GM21447 (cell line): ENCODE results near the gene BCAN.
A peak's percentile ranks its signal among the peaks of the same experiment; 100 is the strongest.

Experiments used
- ATAC-seq: cut with Tn5 transposase; IDR thresholded peaks from one replicate; pipeline ENCODE4 v1.9.1; 2021; ENCODE audit not compliant: unreplicated experiment

The BCAN gene

DNA sequence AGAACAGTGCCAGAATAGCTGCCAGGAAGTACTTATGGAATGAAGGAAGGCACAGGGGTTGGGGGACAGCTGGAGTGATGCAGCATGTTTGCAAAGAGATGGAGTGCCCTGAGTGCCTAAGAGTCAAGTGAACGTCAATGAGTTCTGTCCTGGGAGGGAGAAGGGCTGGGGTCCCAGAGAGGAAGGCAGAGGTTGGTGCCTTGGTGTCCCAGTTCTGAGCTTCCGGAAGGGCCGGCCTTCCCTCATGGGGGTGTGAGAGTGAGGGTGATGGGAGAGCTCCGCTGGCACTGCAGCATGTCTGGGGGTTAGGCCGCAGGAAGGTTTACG lies 17.7 kb downstream of the BCAN start:
- ATAC-seq: no peak

DNA sequence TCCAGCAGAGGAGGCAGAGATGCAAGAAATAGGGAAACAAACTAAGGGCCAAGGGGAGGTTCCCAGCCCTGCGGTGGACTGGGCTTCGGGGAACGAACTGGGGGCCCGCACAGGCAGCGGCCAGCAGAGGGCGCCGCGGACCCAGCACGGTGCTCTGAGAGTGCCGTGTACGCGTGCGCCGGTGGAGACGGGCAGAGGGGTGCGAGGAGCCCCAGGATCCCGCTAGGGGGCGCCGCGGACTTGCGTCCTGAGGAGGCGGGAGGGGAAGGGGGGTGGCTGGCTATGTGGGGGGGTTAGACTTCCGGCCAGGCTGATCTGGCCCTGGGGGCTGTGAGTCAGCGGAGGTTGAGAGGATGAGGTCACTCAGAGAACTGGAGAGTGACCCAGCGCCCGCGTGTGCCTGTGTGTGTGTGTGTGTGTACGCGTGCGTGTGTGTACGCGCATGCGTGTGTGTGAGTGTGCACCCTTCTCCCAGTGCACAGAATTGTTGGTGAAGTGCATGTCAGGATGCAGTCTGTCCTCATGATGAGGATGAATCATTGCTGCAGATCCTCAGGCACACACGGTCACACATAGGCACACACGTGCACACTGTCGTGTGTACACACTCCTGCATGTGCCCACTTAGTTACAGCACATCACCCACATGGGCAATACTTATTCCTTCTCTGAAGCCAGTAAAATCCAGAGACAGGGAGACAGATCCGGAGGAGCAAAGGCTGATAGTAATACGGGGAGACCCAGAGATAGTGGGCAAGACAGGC lies 18.3 kb downstream of the BCAN start:
- peak; percentile 65 for ATAC-seq

DNA sequence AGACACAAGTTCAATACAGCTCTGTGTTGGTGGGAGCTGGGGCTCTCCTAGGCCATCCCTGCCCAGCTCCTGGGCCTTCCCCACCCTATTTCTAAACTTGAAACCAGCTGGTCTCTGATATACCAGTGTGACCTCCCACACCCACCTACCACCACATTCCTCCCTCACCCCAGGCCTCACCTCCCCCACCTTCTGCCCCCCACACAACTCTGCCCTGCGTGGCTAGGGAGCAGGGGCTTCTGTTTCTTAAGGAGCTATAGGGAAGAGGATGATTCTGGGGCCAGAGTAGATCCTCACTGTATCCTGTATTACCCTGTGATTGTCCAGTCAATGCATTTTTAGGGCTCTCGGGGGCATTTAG lies 18.8 kb downstream of the BCAN start:
- ATAC-seq: no peak

DNA sequence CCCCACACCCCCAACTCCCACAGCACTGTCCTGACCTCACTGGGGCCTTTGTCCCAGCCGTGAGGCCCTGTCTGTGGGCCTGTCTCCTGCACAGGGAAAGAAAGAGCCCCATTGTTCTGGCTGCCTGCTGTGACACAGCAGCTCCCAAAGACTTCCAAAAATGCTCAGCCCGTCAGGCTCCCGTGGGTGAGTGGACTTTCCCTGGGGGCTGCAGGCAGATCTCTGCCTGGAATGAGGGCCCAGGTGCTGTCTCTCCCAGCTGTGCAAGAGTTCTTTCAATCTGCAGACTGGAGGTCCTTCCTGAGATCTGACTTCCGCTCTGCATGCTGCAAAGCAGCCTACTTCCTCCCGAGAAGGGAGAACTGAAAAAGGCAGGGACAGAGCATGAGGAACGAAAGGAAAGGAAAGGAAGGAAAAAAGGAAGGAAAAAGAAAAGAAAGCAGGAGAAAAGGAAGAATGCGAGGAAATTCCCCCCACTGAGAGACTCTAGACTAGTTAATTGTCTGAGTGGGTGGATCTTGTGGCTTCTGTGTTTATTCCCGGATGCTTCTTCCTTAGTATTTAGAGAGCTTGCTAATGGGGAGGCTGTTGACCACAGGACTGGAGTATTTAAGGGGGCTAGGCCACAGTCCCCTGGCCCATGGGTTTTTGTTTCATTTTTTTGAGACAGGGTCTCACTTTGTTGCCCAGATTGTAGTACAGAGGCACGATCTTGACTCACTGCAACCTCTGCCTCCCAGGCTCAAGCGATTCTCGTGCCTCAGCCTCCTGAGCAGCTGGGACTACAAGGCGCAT lies 20.3 kb downstream of the BCAN start:
- no peak for ATAC-seq

DNA sequence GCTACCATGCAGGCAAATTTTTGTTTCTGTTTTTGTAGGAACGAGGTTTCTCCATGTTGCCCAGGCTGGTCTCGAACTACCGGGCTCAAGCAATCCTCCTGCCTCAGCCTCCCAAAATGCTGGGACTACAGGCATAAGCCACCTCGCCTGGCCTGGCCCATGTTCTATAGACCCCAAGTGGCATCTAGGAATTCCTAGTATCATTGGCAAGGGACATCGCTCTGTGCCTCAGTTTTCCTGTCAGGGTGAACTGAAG lies 20.8 kb downstream of the BCAN start:
- ATAC-seq: no peak

DNA sequence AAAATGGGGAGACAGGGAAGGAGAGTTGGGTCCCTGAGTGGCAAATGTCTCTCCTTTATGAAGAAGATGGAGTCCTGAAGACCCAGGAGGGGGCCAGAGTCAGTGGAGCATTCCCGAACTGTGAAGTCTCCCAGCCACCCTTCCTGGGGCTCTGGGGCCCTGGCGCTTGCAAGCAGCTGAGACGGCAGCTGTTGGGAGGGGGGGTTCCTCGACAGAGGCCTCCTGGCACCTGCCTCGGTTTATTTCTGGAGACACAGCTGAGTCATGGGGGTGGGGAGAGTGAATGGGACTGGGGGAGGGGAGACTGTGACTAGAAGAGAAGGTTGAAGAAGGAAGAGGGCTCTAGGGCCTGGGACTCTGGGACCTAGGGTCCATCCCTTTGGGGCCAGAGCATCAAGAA lies 21.3 kb downstream of the BCAN start:
- no peak for ATAC-seq

DNA sequence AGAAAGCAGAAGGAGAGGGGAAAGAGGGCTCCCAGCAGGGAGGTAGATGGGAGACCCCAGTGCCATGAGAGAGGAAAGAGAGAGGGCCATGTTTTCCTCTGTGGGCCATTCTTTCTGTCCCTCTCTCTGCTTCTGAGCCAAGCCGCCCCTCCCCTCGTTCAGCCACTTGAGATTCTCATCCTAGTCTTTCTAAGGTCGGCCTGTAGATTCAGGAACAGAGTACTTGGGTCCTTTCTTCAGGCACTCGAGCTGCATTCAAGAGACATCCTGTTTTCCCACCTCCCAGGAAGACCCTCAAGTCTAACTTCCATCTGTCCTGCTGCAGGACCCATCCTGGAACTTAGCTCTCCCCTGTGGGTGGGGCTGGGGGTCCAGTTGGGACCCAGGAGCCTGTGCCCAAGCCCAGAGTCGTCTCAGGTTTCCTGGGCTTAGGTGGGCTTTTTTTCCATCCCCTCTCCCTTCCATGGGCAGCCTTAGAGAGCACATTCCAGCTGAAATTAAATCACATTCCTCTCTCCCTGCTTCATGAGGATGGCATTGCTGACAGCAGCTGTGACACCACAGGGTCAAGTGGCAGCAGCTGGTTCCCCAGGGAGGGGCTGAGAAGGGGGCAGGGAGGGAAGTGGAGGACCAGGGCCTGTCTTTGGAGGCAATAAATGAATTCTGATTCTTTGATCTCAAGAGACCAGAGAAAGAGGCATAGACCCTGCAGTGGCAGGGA lies 22.3 kb downstream of the BCAN start:
- no peak for ATAC-seq

DNA sequence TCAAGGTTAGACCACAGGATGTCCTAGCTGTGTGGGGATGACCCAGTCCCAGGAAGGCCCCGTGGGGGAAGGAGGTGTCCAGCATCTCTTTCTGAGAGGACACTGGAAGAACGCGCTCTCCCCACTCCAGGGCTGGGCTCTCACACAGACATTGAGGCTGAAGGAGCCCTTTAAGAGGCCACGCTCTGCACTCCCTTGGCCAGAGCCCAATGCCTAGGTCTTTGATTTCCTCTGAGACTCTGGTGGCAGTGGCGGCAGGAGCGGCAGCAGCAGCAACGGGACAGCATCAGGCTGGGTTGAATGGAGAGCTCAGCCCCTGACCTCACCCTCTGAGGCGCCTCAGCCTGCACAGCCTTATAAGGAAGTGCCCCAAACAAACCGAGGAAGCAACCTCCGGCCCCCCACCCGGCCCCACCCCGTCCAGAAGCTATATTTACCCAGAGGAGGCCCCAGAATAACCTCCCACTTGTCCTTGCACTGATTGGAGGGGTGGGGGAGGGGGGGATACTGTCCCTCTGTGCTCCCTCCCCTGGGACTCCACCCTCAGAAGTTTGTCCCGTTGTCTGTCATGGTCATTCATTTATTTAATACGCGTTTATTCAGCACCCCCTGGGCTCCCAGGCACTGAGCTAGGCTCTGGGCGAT lies 23.0 kb downstream of the BCAN start:
- no peak for ATAC-seq

DNA sequence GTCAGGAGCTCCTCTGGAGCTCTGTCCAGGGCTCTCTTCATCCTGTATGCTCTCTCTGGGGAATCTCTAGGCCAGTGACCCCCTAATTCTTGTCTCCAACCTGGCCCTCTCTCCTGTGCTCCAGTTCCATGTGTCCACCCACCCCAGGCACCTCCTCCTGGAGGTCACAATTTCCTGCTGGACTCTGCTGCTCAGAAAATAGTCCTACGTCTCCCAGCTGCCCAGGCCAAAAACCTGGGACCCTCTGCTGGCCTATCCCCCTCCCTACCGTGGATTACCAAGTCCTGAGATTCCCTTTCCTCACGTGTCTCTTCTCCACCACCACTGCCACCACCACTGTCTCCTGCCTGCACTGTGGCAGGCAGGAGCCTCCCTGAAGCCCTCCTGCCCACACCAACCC lies 23.6 kb downstream of the BCAN start:
- no peak for ATAC-seq

DNA sequence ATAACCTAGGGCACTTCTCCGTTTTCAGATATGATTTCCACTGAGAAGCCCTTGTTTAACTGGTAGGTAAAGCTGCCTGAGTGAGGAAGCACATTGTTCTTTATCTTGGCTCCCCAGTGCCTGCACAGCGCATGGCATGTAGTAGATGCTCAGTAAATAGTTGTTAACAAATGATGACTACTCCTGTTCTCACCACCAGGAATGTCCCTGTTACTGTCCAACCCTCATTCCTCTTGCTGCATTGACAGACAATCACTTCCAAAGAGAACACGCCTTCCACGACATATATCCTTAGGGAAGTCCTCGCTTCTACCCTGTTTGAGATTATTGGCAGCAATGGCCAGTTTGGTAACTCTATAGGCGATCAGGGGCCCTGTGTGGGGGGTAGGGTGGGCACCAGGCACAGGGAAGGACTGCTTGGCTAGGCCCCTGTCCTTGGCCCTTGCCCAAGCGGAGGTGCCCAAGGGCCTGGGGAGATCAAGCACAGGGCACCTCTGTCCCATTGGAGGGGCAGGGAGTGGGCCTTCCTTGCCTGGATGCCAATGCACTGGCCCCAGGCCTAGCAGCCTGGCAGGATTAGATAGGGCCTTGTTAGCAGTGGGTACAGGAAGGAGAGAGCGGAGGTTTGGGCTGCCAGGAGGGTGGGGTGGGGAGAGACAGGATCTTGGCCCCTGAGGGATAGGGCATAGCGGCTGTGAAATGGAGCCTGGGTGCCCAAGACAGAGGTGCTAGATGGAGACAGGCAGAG lies 25.1 kb downstream of the BCAN start:
- no peak for ATAC-seq

DNA sequence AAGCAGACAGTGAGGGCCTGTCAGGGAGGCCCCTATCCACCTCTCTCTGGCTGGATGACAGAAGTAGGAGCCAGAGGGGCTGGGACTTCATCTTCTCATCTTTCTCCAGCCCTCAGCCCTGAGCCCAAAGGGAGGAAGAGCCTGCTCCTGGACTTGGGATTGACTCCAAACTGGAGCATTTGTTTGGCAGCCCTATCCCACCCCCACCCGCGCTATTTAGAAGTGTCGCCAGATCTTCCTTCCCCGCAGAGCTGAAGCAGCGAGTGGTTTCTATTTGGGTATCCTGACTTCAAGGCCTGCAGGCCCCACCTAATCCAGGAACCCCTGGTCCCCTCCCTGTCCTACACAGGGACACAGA lies 25.7 kb downstream of the BCAN start:
- no peak for ATAC-seq

DNA sequence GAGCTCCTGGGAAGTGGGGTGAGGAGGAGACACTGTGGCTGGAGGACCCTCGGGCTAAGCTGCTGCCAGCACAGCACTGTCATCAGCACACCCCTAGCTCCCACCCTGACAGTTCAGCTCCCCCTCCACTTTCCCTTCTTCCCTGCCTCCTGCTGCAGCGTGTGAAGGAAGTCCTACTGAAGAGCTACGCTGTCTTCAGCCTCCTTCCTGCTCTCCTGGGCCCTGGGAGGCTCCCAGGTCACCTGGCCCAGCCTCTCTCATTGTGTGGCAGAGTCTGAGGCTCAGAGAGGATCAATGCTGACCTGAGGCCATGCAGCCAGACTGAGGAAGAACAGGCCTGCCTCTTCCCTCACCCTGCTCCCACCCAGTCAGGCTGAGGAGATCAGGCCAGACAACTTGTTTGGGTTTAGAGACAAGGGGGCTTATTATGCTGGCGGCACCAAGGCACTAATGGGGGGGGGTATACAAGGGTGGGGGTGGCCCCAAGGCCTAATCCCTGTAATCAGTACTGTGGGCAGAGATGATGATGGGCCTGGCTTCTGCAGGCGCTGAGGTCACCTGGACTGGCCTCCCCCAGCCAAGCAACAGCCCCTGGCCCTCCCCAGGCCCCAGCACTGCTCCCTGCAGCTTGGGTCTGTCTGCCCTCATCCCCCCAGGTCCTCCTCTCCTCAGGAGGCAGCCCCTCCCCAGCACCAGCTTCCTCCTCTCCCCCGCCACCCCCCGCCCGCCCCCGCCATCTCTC lies 26.2 kb downstream of the BCAN start:
- no peak for ATAC-seq

DNA sequence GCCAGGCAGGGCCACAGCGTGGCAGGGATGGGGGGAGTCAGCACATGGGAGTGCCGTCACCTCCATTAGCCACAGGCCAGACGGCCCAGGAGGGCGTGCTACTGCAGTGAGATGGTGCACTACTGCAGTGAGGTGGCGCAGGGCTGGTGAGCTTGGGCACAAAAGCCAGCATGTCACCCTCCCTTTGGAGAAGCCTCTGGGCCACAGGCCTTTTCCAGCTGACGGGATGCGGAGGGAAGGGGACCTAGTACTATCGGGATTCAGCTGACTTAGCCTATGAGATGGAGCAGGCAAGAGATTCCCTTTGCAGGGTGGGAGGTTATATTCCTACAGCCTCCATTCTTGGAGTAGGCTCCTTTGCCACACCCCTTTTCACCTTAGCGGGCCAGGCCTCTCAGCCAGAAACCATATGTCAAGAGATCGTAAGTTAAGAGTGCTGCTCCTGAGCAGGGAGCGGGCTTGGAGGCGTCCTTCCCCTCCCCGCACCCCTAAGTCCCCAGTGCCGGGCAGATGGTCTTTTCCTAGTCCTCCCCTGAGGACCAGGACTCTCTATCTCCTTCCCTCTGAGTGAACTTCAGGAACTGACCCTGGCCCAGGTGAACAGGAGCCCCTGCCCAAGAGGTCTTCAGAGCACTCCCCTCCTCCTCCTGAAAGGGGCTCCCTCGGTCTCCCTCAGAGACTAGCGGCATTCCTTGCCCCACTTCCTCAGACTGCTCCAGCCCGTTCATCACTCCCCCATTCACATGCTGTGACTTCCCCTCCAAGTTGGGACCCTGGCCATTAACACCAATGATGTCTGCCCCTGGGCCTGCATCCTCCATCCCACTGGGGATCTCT lies 27.1 kb downstream of the BCAN start:
- no peak for ATAC-seq

DNA sequence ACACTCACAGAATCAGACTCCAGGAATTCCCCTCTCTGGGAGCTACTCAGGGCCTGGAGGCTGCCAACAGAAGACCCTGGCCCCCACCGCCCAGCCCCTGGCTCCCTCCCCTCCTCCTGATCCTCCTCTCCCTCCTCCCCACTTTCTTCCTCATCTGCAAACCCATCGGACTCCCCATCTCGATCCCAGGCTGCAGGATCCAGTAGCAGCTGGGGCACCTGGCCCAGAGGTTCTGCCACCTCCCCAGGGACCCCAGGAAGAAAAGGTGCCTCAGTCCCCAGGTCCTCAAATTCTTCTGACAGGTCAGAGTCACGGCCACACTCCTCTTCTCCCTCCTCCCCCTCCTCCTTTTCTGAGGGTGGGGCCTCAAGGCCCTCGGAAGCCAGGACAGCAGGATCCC lies 27.9 kb downstream of the BCAN start:
- no peak for ATAC-seq

DNA sequence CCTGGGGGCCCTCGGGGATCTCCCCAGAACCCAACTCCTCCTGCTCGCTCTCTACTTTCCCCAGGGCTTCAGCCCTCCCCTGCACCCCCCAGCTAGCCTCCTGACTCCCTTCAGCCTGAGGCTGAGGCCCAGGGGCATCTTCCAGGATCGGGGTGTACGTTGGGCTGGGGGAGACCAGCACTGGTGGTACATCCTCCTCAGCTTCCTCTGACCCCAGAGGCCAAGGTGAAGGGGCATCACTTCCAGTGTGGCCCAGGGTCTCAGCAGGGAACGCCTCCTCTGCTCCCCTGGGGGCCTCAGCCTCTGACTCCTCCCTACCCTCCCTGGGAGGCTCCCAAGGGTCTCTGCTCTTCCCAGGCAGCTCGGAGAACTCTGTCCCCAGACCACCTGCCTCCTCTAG lies 28.4 kb downstream of the BCAN start:
- no peak for ATAC-seq

DNA sequence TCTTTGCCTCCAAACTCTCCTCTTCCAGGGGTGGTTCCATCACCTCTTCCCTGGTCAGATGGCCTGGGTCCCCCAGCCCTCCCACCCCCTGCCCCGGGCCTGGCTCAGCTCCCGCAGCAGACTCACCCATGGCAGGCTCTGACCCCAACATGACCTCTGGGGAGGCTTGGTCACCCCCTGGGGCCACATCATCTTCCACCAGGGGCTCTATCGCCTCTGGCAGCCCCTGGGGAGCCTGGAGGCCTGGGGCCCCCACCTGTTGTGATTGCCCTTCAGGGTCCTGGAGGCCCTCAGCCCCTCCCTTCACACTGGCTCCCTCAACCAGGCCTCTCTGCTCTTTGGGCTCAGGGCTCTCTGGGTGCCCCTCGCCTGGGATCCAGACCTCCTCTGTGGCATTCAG lies 28.9 kb downstream of the BCAN start:
- no peak for ATAC-seq

DNA sequence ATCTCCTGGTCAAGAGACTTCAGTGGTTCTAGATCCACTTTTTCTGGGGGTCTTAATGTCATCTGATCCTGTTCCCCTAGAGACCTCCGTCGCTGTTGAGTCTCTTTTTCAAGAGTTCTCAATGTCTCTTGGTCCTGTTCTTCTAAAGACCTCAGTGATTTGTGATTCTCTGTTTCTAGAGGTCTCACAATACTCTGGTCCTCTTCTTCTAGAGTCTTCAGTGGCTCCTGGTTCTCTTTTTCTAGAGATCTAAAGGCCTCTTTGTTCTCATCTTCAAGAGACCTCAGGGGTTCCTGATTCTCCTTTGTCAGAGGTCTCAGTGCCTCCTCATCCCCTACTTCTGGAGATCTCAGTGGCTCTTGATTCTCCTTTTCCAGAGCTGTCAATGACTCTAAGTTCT lies 29.9 kb downstream of the BCAN start:
- ATAC-seq: no peak

DNA sequence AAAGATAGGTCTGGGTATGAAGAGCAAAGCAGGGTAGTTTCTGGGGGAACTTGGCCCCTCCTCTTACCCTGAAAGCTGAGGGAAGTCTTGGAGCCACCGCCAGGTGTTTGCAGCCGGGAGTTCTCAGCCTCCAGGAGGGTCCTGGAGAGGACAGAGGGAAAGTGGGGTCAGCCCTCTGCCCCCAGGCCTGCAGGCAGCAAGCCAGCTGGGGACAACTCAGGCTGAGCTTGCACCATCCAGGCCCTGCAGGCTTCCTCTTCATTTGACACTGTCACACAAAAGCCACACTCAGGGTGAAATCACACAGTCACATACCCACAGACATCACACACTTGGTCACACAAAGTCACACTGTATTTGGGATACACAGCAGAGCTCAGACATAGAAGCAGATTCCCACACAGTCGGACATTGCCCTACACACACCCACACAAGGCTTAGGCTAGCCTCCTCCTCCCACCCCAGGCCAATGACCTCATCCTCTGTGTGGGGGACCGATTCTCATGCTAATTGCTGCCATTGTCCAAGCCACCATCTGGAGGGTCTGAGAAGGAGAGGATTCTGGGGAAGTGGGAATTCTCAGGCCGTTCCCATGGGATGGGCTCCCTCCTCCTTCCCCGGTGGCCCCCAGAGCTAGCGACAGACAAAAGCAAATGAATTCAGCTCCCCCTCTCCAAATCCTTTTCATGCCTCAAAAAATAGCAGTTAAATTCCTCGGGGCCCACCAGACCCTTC lies 31.6 kb downstream of the BCAN start:
- ATAC-seq: no peak
